ENCODE measurements around the gene PIP4K2A.

DNA sequence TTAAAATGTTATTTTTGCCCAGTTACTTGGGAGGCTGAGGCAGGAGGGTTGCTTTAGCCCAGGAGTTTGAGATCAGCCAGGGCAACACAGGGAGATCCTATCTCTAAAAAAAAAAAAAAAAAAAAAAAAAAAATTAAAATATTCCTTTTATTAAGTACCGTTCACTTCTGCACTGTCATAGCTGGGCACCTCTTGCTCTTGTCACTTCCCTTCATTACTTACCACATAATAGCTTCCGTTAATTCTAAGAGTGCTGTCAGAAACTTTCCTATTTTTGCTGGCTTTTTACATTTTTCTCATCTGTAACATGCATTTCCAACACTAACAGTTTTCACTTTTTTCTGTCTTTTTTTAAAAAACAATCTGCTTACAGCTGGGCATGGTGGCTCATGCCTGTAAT, 132.9 kb downstream of the PIP4K2A start:
- TF ChIP-seq POLR2A (IDR thresholded peaks at IDR 0.05) (no peak), CTCF (IDR thresholded peaks at IDR 0.05) (no peak)
